ENCODE data around the gene EPS15. TPM values are rescaled to one million over a fixed set of nuclear protein-coding genes. Genes with fewer than 3 reads are reported as not detected.

The EPS15 gene
- total RNA-seq, 1 experiment from 2014 or later = 31.5 TPM

DNA sequence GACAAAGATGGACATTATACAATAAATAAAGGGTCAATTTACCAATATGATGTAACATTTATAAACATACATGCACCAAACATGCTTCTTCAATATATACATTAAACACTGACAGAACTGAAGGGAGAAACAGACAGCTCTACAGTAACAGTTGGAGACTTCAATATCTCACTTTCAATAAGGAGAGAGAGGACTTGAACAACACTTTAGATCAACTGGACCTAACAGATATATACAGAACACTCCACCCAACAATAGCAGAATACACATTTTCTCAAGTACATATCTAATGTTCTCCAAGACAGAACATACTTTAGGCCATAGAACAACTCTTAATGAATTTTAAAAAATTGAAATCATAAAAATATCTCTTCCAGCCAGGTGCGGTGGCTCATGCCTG is 138.1 kb downstream of the EPS15 start:
- DNase-seq (ENCODE audit: low spot score) = no peak

DNA sequence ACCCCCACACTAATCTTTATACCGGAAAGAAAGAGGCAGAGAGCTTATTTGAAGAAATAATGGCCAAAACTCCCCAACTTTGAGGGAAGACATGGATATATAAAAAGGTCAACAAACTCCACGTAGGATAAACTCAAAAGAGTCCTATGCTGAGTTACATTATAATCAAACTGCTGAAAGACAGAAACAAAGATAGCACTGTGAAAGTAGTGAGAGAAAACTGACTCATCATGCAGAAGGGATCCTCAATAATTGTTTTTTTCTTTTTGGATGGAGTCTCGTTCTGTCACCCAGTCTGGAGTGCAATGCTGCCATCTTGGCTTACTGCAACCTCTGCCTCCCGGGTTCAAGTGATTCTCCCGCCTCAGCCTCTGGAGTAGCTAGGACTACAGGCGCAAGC is 140.2 kb downstream of the EPS15 start:
- DNase-seq (ENCODE audit: low spot score) = no peak

DNA sequence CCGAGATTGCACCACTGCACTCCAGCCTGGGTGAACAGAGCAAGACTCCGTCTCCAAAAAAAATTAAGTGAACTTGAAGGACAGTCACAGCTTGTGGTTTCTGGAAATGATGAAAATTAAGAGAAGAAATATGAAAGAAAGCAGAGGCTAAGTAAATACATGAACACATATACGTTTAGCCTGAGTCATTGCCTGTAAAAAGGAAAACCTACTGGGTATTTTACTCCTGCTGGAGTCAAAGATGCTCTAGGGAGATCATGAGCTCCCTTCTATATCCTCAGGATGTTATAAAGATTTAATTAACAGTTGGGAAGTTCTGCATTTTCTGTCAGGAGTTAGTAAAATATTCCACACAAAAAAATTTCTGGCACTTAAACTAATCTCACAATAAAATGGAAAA is 145.2 kb downstream of the EPS15 start:
- DNase-seq (ENCODE audit: low spot score) = no peak

DNA sequence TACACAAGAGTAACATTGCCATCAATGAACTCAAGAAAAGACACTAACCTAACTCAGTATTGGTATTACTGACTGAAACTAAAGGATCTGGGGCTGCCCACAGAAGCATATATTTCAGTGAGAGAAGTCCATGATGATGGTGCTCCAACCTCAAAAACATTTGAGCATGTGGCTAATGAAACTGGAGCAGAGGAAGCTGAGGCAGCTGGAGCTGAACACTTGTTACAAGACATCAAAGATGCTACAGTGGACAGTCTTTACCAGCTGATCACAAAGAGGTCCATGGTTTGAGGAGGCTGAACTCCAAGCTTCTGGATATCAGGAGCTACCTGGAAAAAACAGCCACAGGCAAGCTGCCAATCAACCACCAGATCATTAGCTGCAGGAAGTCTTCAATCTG is 146.5 kb downstream of the EPS15 start:
- no peak for DNase-seq (ENCODE audit: low spot score)

DNA sequence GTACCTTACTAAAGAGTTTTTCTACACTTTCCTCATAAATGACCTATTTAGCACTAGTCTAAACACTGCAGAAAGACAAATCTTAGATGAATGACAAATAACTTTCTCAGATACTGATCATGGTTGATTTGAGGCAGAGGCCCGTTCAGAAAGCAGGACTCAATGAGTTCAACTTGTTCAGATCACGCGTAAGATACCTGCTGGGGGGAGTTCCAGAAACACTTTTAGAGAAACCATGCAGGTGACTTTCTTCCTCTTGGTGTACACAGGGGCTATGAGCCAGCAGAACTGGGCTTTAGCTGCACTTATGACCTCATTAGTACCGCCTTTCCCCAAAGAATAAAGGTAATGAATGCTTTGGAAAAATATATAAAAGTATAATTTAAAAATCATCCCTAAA is 149.9 kb downstream of the EPS15 start:
- no peak for DNase-seq (ENCODE audit: low spot score)

DNA sequence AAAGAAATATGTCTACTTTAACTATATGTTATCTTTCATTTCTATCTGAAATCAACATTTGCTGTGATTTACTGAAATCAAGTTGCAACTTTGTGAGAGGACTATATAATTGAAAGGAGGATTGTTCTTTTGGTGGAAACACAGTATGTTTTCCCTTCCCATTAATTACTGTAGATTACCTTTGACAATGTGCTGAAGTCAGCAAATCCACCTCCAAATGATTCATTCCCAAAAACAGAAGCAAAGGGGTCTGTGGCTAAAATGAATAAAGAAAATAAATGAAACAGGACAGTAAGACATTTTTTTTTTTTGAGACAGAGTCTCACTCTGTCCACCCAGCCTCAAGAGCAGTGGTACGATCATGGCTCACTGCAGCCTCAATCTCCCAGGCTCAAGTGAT is 153.3 kb downstream of the EPS15 start:
- DNase-seq (ENCODE audit: low spot score) = no peak

DNA sequence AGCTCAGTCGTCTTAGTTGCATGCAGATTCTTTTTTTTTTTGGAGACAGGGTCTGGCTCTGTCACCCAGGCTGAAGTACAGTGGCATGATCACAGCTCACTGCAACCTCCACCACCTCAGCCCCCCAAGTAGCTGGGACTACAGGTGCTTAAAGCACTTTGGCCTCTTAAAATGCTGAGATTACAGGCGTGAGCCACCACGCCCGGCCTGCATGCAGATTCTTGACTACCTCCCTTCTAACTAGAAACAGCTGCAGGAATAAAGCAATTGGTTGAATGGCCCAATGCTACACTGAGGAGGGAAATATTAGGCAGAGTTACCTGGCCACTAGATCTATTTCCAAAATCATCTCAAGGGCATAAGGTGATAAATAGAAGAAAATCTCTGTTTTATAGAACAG is 159.2 kb downstream of the EPS15 start:
- DNase-seq (ENCODE audit: low spot score) = no peak

DNA sequence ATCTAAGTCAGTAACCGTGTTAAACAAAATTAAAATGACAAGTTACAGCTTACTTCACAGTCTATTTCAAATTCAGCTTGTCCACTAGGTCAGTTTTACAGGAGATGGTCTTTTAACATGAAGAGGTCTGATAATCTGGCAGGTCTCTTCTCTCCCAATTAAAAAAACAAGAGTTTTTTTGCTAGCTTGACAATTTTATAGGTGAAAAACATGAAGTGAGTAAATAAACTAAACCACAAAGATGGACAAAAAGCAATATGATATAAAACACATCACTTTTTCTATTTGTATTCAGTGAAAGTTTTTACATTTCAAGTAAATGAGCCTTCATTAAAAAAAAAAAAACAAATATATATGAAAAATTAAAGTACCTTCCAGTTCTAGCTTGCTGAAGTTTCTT is 163.7 kb downstream of the EPS15 start:
- no peak for DNase-seq (ENCODE audit: low spot score)

DNA sequence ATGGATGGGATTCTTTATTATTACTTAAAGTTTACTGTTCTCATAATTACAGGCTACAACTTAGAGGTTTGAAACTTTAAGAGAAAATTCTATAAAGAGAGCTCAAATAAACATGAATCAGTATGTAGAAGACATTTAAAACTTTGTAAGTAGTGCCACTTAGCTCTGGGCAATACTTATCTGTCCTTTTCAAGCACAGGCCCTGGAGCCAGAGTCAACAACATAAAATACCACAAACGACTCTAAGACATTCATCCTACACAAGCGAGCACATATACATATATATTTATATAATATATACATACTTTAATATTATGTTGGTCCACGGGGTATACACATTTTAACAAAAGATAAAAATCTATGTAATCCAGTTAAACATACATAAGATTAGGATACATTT is 164.7 kb downstream of the EPS15 start:
- no peak for DNase-seq (ENCODE audit: low spot score)

DNA sequence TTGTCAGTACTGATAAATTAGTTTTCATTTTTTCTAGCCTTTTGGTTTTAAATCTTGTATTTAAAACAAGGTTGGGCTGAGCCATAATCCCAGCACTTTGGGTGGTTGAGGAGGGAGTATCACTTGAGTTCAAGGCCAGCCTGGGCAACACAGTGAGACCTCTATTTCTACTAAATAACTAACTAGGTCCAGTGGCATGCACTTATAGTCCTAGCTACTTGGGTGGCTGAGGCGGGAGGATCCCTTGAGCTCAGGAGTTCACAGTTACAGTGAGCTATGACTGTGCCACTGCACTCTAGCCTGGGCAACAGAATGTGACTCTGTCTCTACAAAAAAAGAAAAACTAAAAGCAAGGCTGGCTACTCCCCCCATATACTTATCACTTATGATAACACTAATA is 167.2 kb downstream of the EPS15 start:
- DNase-seq (ENCODE audit: low spot score) = no peak

DNA sequence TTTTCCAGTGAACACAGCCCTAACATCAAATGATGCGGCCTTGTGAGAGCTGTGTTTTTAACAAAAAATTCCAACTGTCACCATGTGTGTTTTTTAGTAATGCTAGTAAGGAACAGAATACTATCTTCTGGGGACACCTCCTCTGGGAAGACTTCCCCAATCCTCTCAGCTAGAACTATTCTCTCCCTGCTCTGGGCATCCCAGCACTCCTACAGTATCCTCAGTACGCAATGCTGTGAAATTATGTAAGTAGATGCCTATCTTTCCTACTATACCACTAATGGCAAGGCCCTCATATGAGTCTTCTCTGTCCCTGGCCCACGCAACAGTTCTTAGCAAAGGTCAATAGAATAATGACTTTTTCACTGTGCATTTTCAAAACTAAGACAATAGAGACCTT is 169.2 kb downstream of the EPS15 start:
- no peak for DNase-seq (ENCODE audit: low spot score)

DNA sequence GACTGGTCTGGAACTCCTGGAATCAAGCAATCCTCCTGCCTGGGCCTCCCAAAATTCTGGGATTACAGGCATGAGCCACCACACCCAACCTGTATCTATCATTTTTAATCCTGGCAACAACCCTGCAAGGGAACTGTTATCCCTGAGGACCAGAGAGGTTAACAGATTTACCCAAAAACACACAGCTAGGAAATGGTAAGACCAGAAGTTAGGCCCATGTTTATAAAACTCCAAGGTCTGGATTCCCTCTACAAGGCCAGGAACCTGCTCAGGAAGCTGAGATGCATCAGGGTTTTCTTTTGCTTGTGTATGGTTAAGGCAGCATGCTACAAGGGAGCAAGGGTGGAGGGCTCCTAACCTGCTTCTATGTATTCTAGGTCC is 170.9 kb downstream of the EPS15 start:
- no peak for DNase-seq (ENCODE audit: low spot score)

DNA sequence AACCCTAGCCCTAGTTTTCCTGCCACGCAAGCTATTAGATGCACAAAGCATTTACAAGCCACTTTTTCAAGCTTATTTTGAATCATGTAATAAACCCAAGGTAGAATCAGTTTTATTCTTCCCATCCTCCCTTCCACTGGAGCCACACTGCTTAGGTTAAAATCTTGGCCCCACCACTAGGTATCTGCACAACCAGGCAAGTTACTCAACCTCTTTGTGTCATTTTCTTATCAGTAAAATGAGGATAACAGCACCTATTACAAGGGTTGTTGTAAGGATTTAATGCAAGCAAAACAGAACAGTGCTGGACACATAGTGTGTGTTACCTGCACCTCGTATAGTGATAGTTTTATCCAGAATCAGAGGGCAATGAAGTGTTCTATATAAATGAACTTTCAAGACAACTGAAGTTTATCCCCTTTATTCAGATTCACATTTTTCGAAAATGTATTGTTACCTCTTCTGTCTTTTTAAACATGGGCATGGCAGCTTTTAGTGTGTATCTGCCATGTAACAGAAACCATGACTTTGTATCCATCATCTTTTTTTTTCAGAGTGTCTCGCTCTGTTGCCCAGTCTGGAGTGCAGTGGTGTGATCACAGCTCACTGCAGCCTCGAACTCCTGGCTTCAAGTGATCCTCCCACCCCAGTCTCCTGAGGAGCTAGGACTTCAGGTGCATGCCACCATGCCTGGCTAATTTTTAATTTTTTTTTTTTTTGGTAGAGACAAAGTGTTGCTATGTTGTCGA is 171.5 kb downstream of the EPS15 start:
- no peak for DNase-seq (ENCODE audit: low spot score)

DNA sequence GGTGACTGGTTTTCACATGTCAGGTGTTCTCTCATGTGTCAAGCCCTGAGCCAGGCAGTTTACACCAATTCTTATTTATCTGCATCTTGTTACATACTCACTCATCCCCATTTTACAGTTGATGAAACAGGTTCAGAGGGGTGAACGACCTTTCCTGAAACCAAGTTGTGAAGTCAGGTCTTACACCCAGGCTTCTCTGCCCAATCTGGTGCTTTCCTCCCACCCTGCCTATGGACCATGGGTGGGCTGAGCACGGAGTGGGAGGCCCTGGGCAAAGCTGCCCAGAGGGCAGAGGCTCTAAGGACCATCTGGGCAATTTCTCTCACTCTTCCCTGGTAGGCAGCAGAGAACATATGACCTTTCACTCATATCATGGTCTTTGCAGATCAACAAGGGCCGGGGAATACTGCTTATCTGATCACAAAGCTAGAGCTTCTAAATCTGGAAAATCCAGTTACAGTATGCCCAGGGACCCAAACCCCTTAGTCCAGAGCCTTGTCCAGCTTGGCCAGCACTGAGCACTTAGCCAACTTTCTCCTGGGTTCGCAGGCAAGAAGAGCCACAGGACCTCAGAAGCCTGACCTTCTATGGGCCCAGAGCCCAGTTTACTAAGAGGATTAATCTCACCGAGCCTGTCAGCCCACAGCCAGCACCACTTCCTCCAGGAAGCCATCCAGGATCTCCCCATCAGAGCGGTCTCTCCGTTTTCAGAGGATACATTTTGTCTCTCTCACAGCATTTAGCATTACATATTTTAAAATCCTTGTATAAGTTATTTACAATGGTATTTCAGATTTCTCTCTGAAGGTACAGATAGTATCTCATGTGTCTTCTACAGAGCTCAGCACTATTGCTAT is 172.8 kb downstream of the EPS15 start:
- no peak for DNase-seq (ENCODE audit: low spot score)

DNA sequence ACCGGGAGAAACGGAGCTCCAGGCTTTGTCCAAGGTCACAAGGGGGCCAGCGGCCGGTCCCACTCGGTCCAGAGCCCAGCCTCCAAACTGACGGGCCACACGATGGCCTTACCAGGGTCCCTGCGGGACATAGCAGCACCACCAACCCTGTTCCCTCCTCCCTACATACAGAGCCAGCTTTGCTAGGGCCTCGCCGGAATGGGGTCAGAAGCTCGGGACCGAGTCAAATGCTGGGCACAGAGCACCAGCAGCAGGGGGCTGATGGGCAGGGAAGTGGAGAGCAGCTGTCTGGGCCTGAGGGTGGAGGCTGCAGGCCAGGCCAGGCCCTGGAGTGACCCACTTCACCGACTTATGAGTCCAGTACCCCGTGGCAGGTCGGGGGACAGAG is 173.8 kb downstream of the EPS15 start:
- DNase-seq (ENCODE audit: low spot score) = no peak

DNA sequence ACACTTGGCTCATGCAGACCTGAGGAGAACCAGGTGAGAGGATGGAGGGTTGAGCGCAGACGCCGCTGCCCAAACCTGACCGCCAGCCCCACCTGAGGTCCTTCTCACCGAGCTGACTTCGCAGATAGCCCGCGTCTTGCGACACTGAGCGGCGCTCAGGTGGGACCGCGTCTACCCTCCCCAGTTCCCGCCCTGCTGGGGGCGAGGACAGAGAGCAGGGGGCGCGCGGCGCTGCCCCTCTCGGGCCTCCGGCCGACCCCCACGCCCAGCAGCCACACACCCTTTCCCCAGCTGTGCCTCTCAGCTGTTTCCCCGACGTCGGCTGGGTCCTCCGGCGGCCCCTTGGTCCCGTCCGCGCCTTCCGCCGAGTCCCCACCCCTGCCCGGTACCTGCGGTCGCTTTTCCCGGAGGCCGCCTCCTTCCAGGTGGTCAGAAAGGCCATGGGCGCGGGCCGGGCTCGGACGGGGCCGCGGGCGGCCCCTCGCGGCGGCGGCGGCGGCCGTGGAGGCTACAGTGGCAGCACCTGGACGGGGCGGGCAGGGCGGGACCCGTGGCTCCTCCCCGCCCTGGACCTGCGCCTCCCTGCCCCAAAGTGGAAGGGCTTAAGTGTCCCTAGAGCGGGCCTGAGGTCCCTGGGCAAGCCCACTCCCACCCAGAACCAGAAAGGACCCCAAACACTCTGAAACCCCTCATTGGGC is 174.3 kb downstream of the EPS15 start:
- DNase-seq (ENCODE audit: low spot score) = no peak

DNA sequence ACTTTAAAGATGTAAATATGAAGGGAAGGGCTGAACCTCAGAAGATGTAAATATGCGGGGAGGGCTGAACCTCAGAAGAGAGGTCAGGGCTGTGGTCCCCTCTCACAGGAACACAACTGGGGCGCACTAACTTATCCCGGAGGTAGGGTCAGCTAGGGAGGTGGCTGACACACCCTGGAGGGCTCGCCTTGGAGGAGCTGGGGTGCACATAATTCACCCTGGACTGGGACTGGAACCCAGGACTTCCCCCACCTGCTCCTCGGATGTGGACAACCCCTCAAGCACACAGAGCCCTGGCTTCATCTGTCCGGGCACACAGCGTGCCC is 174.8 kb downstream of the EPS15 start:
- DNase-seq (ENCODE audit: low spot score) = no peak

DNA sequence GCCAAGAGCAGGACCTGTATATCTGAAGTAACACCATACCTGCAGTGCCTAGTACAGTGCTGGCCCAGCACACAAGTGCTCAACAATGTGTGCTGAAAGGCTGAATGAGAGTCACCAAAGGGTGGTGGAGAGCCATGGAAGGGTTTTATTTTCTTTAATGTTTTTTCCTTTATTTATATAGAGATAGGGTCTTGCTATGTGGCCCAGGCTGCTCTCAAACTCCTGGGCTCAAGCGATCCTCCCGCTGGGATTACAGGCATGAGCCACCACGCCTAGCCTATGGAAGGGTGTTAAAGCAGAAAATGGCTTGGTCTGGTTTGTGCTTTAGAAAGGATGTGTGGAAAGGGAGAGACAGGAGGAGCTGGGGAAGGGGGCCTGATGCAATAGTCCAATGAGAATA is 175.4 kb downstream of the EPS15 start:
- no peak for DNase-seq (ENCODE audit: low spot score)

DNA sequence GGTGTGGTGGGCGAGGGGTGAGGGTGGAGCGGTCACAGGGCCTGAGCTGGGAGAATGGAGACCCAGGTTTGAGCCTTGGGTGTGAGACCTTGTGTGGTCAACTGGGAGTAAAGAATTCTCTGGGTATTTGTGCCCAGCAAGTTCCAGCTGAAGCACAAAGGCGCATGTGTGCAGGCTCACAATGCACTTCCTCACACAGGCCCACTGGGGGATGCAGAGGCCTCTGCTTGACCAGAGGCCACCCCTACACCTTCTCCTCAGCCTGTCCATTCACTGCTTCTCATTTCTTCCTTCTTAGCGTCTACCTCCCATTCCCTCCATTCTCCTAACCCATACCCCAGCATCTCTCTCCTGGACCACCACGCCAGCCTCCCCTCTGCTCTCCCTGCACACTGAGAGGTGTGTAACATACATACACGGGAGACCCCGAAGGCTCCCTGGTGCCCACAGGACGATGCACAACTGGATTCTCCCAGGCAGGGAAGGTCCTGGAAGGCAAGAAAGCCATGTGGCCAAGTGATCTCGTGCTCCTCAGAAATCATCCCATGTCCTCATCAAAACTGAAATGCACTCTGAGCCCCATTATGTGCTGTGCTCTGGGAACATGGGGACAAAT is 176.4 kb downstream of the EPS15 start:
- DNase-seq (ENCODE audit: low spot score) = no peak

DNA sequence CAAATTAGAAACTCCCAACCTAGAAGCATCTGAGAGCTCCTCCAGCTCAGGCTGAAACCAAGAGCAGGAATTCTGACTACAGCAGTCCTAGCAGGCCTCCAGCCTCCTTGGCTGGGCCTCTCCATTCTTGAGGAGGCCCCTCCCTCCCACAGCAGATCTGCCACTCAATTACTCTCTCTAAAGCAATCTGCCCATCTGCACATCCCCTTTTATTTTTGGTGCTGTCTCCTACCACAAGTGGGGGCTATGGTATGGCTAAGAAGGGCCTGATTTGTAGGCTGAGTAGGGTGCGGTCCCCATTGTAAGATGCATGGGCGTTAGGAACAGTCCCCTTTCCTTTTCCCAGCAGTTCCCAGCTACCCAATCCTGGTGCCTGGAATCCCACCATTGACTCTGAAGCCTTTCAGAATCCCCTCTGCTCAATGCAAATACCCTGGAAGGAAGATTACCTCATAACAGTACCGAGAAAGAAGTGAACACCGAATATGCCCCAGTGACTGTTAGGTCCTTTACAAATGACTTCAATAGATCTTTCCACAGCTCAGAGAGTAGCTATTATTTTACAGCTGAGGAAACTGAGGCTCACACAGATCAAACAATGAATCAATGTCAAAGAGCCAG is 177.1 kb downstream of the EPS15 start:
- no peak for DNase-seq (ENCODE audit: low spot score)

DNA sequence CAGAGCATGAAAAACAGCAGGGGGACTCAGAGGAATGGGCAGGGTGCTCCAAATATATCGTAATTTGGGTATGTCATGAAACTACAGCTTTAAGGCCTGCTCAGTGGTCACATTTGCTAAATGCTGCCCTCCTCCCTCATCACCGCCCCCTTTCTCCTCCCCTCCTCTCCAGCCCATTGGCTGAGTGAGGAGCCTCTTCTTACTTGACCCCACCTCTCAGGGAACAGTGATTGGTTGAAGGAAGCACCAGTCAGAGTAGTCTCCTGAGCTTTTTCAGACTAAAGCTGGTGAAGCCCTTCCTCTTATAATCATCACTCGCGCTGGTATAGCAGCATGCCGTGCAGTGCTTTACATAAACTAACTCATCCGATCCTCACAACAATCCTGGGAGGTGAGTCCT is 178.7 kb downstream of the EPS15 start:
- no peak for DNase-seq (ENCODE audit: low spot score)

DNA sequence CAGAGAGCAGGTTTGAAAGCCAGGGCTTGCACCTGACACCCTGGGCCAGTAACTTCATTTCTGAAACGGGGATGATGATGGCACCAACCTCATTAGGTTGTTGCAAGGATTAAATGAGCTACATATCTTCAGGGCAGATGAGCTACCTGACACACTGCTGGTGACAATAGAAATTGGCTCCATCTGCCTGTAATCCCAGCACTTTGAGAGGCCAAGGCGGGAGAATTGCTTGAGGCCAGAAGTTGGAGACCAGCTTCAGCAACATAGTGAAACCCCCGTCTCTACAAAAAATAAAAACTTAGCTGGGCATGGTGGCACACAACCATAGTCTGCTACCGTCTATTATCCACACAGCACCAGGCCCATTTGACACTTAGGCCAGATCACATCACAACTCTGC is 182.4 kb downstream of the EPS15 start:
- DNase-seq (ENCODE audit: low spot score) = no peak

Data from H4 (cell line).